WTC11 (cell line): Measurements from ENCODE around the gene ZNF426. TPM values are rescaled to one million over a fixed set of nuclear protein-coding genes. Genes with fewer than 3 reads are reported as not detected.
"Not testable (repeated sequence)": the region's sequence is repeated elsewhere in the genome, so short reads cannot be mapped to it uniquely, and the experiment has no call there.

Experiments
- ATAC-seq: fragments of 200-7000 bp; cut with Tn5 transposase; 2 replicates; pipeline ENCODE4 v1.10.0; 2021; ENCODE audit warnings: mild to moderate bottlenecking, moderate library complexity
- CTCF ChIA-PET: fragments of 300-600 bp; sonication (Branson Sonifier 250); formaldehyde crosslinking; loops from one replicate; lab custom pipeline; 2021; ENCODE audit warnings: antibody characterized with exemption; lab: Charles Lee
- POLR2A ChIA-PET: fragments of 350-600 bp; sonication (Branson Sonifier 250); formaldehyde crosslinking; loops from one replicate; lab custom pipeline; 2021; ENCODE audit warnings: antibody characterized with exemption; lab: Charles Lee
- DNase-seq: peaks from one replicate; pipeline ENCODE4 v3.0.0; 2021; ENCODE audit warnings: low spot score
- H3K27ac Mint-ChIP-seq: 2 replicates; pipeline ENCODE4 v1.8.0; 2021; ENCODE audit warnings: mixed read lengths
- H3K27me3 Mint-ChIP-seq: 2 replicates; pipeline ENCODE4 v1.8.0; 2021; ENCODE audit warnings: low read depth, mild to moderate bottlenecking, moderate library complexity, mixed read lengths
- H3K36me3 Mint-ChIP-seq: 2 replicates; pipeline ENCODE4 v1.8.0; 2021; ENCODE audit warnings: mixed read lengths
- H3K4me1 Mint-ChIP-seq: 2 replicates; pipeline ENCODE4 v1.8.0; 2022; ENCODE audit warnings: mixed read lengths
- H3K4me3 Mint-ChIP-seq: 2 replicates; pipeline ENCODE4 v1.8.0; 2021; ENCODE audit warnings: mild to moderate bottlenecking, moderate library complexity, mixed read lengths
- H3K9me3 Mint-ChIP-seq: 2 replicates; pipeline ENCODE4 v1.8.0; 2021; ENCODE audit warnings: mixed read lengths
- CREM ChIP-seq: sonication (generic); formaldehyde crosslinking; IDR thresholded peaks from 2 replicates; pipeline ENCODE4 v1.8.1; 2022; ENCODE audit warnings: mild to moderate bottlenecking, missing genetic modification reagents, moderate library complexity
- CTCF ChIP-seq: fragments of 200-600 bp; IDR thresholded peaks from 2 replicates; pipeline ENCODE4 v1.8.0; 2022; ENCODE audit warnings: antibody characterized with exemption
- EMX1 ChIP-seq: fragments of 250-450 bp; sonication (Bioruptor Pico); IDR thresholded peaks from 2 replicates; pipeline ENCODE4 v1.8.0; 2021; ENCODE audit warnings: mild to moderate bottlenecking
- ERG ChIP-seq: fragments of 250-450 bp; sonication (Bioruptor Pico); IDR thresholded peaks from 2 replicates; pipeline ENCODE4 v1.8.0; 2021; ENCODE audit warnings: mild to moderate bottlenecking
- ETV6 ChIP-seq: sonication (generic); formaldehyde crosslinking; IDR thresholded peaks from 2 replicates; pipeline ENCODE4 v1.8.1; 2022; ENCODE audit warnings: mild to moderate bottlenecking, missing genetic modification reagents
- GRHL2 ChIP-seq: fragments of 250-450 bp; sonication (Bioruptor Pico); IDR thresholded peaks from 2 replicates; pipeline ENCODE4 v1.8.0; 2022; ENCODE audit warnings: mild to moderate bottlenecking, moderate library complexity; ENCODE audit not compliant: insufficient replicate concordance, severe bottlenecking
- HMGA2 ChIP-seq: fragments of 250-450 bp; sonication (Bioruptor Pico); IDR thresholded peaks from 2 replicates; pipeline ENCODE4 v1.4.0; 2021; ENCODE audit warnings: mild to moderate bottlenecking, moderate library complexity
- KAT7 ChIP-seq: sonication (generic); formaldehyde crosslinking; IDR thresholded peaks from 2 replicates; pipeline ENCODE4 v1.8.1; 2023; ENCODE audit warnings: missing genetic modification reagents, mild to moderate bottlenecking, borderline replicate concordance
- MLX ChIP-seq: sonication (generic); formaldehyde crosslinking; IDR thresholded peaks from 2 replicates; pipeline ENCODE4 v1.8.1; 2023; ENCODE audit warnings: mild to moderate bottlenecking, missing genetic modification reagents, moderate library complexity
- PRRX2 ChIP-seq: fragments of 250-450 bp; sonication (Bioruptor Pico); IDR thresholded peaks from 2 replicates; pipeline ENCODE4 v1.8.0; 2021; ENCODE audit warnings: mild to moderate bottlenecking
- SMAD4 ChIP-seq: sonication (generic); formaldehyde crosslinking; IDR thresholded peaks from 2 replicates; pipeline ENCODE4 v1.8.0; 2022; ENCODE audit warnings: mild to moderate bottlenecking, missing genetic modification reagents
- ZMAT4 ChIP-seq: fragments of 250-450 bp; sonication (Bioruptor Pico); IDR thresholded peaks from 2 replicates; pipeline ENCODE4 v1.9.0; 2021; ENCODE audit warnings: mild to moderate bottlenecking
- ZNF416 ChIP-seq: fragments of 250-450 bp; sonication (Bioruptor Pico); IDR thresholded peaks from 2 replicates; pipeline ENCODE4 v1.9.0; 2021; ENCODE audit warnings: mild to moderate bottlenecking, inconsistent platforms
- total RNA-seq: library from RNA; stranded (reverse); gene quantifications from 3 replicates; pipeline ENCODE4 v1.2.3, GENCODE V29; 2021
- TF ChIP-seq, protein P1 (sequence below): sonication (generic); formaldehyde crosslinking; IDR thresholded peaks from 2 replicates; pipeline ENCODE4 v1.8.1; 2023; ENCODE audit warnings: mild to moderate bottlenecking, missing genetic modification reagents, borderline replicate concordance
- TF ChIP-seq, protein P2 (sequence below): sonication (generic); formaldehyde crosslinking; IDR thresholded peaks from 2 replicates; pipeline ENCODE4 v1.8.0; 2023; ENCODE audit warnings: mild to moderate bottlenecking, missing genetic modification reagents
- TF ChIP-seq, protein P3 (sequence below): sonication (generic); formaldehyde crosslinking; IDR thresholded peaks from 2 replicates; pipeline ENCODE4 v1.8.0; 2022; ENCODE audit warnings: mild to moderate bottlenecking, missing genetic modification reagents

The ZNF426 gene
- total RNA-seq, 1 experiment from 2014 or later: 30.3 TPM

GRCh38 chr19:9547870-9548269, 9.4 kb upstream of the ZNF426 start (continued):
- TF ChIP-seq, protein P1, sequence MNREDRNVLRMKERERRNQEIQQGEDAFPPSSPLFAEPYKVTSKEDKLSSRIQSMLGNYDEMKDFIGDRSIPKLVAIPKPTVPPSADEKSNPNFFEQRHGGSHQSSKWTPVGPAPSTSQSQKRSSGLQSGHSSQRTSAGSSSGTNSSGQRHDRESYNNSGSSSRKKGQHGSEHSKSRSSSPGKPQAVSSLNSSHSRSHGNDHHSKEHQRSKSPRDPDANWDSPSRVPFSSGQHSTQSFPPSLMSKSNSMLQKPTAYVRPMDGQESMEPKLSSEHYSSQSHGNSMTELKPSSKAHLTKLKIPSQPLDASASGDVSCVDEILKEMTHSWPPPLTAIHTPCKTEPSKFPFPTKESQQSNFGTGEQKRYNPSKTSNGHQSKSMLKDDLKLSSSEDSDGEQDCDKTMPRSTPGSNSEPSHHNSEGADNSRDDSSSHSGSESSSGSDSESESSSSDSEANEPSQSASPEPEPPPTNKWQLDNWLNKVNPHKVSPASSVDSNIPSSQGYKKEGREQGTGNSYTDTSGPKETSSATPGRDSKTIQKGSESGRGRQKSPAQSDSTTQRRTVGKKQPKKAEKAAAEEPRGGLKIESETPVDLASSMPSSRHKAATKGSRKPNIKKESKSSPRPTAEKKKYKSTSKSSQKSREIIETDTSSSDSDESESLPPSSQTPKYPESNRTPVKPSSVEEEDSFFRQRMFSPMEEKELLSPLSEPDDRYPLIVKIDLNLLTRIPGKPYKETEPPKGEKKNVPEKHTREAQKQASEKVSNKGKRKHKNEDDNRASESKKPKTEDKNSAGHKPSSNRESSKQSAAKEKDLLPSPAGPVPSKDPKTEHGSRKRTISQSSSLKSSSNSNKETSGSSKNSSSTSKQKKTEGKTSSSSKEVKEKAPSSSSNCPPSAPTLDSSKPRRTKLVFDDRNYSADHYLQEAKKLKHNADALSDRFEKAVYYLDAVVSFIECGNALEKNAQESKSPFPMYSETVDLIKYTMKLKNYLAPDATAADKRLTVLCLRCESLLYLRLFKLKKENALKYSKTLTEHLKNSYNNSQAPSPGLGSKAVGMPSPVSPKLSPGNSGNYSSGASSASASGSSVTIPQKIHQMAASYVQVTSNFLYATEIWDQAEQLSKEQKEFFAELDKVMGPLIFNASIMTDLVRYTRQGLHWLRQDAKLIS (CRISPR knock-in tag): no peak
- TF ChIP-seq ZMAT4 (CRISPR knock-in tag) (no peak), ZNF416 (CRISPR knock-in tag) (no peak), HMGA2 (no peak), SMAD4 (CRISPR knock-in tag) (no peak), KAT7 (CRISPR knock-in tag) (no peak), ETV6 (CRISPR knock-in tag) (no peak)
- TF ChIP-seq, protein P2, sequence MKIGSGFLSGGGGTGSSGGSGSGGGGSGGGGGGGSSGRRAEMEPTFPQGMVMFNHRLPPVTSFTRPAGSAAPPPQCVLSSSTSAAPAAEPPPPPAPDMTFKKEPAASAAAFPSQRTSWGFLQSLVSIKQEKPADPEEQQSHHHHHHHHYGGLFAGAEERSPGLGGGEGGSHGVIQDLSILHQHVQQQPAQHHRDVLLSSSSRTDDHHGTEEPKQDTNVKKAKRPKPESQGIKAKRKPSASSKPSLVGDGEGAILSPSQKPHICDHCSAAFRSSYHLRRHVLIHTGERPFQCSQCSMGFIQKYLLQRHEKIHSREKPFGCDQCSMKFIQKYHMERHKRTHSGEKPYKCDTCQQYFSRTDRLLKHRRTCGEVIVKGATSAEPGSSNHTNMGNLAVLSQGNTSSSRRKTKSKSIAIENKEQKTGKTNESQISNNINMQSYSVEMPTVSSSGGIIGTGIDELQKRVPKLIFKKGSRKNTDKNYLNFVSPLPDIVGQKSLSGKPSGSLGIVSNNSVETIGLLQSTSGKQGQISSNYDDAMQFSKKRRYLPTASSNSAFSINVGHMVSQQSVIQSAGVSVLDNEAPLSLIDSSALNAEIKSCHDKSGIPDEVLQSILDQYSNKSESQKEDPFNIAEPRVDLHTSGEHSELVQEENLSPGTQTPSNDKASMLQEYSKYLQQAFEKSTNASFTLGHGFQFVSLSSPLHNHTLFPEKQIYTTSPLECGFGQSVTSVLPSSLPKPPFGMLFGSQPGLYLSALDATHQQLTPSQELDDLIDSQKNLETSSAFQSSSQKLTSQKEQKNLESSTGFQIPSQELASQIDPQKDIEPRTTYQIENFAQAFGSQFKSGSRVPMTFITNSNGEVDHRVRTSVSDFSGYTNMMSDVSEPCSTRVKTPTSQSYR (CRISPR knock-in tag): no peak

- H3K4me3 Mint-ChIP-seq, H3K27ac Mint-ChIP-seq, H3K27me3 Mint-ChIP-seq, DNase-seq, ATAC-seq, H3K4me1 Mint-ChIP-seq, CTCF ChIA-PET: not testable (repeated sequence)
- Mint-ChIP-seq H3K36me3 (peaks cover 18% of the 10 kb centered on the region), H3K9me3 (peaks cover 25% of the 10 kb centered on the region)
- POLR2A ChIA-PET: interaction anchor here (0.6 kb wide), 1 partner anchor 1195 kb away, joined by 4 read pairs; no protein-coding TSS in a partner anchor
Measured at GRCh38 chr19:9541281-9541680, 2.8 kb upstream of the ZNF426 start.

GRCh38 chr19:9539921-9540320, 1.5 kb upstream of the ZNF426 start:
- ATAC-seq, H3K27me3 Mint-ChIP-seq, H3K4me1 Mint-ChIP-seq, CTCF ChIA-PET, DNase-seq, POLR2A ChIA-PET: not testable (repeated sequence)
- peak overlapping the region; percentile 99 for H3K4me3 Mint-ChIP-seq
- peaks cover 32% of the 10 kb centered on the region for H3K9me3 Mint-ChIP-seq
- H3K27ac Mint-ChIP-seq: peak overlapping the region; percentile 83
- peaks cover 32% of the 10 kb centered on the region for H3K36me3 Mint-ChIP-seq

DNA sequence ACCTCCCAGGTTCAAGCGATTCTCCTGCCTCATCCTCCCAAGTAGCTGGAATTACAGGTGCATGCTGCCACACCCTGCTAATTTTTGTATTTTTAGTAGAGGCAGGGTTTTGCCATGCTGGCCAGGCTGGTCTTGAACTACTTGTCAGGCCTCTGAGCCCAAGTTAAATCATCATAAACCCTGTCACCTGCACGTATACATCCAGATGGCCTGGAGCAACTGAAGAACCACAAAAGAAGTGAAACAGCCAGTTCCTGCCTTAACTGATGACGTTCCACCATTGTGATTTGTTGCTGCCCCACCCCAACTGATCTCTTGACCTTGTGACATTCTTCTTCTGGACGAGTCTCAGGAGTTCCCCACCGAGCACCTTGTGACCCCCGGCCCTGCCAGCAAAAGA, 756 bp upstream of the ZNF426 start:
- H3K4me3 Mint-ChIP-seq: peak overlapping the region; percentile 99
- H3K27ac Mint-ChIP-seq: peak overlapping the region; percentile 83
- ATAC-seq, H3K4me1 Mint-ChIP-seq, CTCF ChIA-PET, H3K27me3 Mint-ChIP-seq, DNase-seq, POLR2A ChIA-PET: not testable (repeated sequence)
- peaks cover 39% of the 10 kb centered on the region for H3K36me3 Mint-ChIP-seq
- H3K9me3 Mint-ChIP-seq: peaks cover 32% of the 10 kb centered on the region

DNA sequence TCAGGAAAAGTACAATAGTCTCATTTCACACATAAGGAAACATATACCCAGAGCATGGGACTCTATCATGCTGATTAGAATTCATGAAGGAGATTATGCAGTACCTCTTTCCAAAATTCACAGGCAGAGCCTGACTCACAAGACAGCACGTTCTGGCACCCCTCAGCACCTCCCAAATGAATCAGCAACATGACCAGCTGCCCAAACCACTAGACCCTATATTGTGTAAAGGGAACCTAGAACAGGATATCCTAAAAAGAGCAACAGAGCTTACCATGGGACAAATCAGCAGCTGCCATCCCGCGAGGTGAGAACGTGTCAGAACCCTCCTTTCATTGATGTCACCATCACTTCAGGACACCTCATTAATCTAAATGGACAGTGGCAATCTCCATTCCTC, 2.5 kb downstream of the ZNF426 start:
- ChIA-PET CTCF (no interaction called here), POLR2A (no interaction called here)
- no peak overlapping the region for H3K27ac Mint-ChIP-seq
- peaks cover 6% of the 10 kb centered on the region for H3K4me1 Mint-ChIP-seq
- DNase-seq: no peak
- no peaks in the 10 kb centered on the region; the same call in 1 of the 2 replicates for H3K27me3 Mint-ChIP-seq
- H3K9me3 Mint-ChIP-seq: peaks cover 50% of the 10 kb centered on the region
- no peak overlapping the region; the same call in 1 of the 2 replicates for H3K4me3 Mint-ChIP-seq
- ATAC-seq: no peak
- H3K36me3 Mint-ChIP-seq: peaks cover 72% of the 10 kb centered on the region
- TF ChIP-seq CTCF (no peak), CREM (CRISPR knock-in tag) (no peak), EMX1 (no peak), MLX (CRISPR knock-in tag) (no peak), PRRX2 (CRISPR knock-in tag) (no peak), ERG (CRISPR knock-in tag) (no peak), GRHL2 (CRISPR knock-in tag) (no peak)
- TF ChIP-seq, protein P3, sequence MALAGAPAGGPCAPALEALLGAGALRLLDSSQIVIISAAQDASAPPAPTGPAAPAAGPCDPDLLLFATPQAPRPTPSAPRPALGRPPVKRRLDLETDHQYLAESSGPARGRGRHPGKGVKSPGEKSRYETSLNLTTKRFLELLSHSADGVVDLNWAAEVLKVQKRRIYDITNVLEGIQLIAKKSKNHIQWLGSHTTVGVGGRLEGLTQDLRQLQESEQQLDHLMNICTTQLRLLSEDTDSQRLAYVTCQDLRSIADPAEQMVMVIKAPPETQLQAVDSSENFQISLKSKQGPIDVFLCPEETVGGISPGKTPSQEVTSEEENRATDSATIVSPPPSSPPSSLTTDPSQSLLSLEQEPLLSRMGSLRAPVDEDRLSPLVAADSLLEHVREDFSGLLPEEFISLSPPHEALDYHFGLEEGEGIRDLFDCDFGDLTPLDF: no peak
